A673 (cell line): Measurements from ENCODE around the gene NGDN. TPM values are rescaled to one million over a fixed set of nuclear protein-coding genes. Genes with fewer than 3 reads are reported as not detected.

Source experiments
- Bru-seq: library from RNA; stranded (reverse); fragments of 400-500 nt; gene quantifications from one replicate; lab custom pipeline; 2021; lab: Mats Ljungman, UMichigan
- BruChase-seq, 2 experiments: library from RNA; stranded (reverse); fragments of 400-500 nt; gene quantifications; one replicate each; lab custom pipeline; 2021; lab: Mats Ljungman, UMichigan
- BruUV-seq: library from RNA; stranded (reverse); fragments of 400-500 nt; replicated peaks from 2 replicates; lab custom pipeline; 2021; lab: Mats Ljungman, UMichigan
- CTCF ChIA-PET: fragments of 300-600 bp; sonication (Branson Sonifier 250); formaldehyde crosslinking; loops from one replicate; lab custom pipeline; 2022; ENCODE audit warnings: antibody characterized with exemption; lab: Charles Lee
- POLR2A ChIA-PET: fragments of 300-600 bp; sonication (Branson Sonifier 250); formaldehyde crosslinking; loops from one replicate; lab custom pipeline; 2022; ENCODE audit warnings: antibody characterized with exemption; ENCODE audit not compliant: low non-redundant PET; lab: Charles Lee
- DNase-seq: peaks from one replicate; pipeline ENCODE4 v3.0.0-alpha.2; 2015; ENCODE audit warnings: low spot score
- H3K27ac ChIP-seq: fragments of 200-600 bp; sonication (generic); 2 replicates; pipeline ENCODE4 v1.5.1; 2016; ENCODE audit warnings: mixed run types, low read depth, mild to moderate bottlenecking, mixed read lengths, antibody characterized with exemption, low read length; ENCODE audit not compliant: poor library complexity, severe bottlenecking
- H3K27me3 ChIP-seq: fragments of 200-600 bp; sonication (generic); replicated peaks from 2 replicates; pipeline ENCODE4 v1.6.1; 2017; ENCODE audit warnings: mixed run types, low read depth, mild to moderate bottlenecking, mixed read lengths, antibody characterized with exemption, low read length; ENCODE audit not compliant: insufficient read depth, poor library complexity
- H3K36me3 ChIP-seq: fragments of 200-600 bp; sonication (generic); 2 replicates; pipeline ENCODE4 v1.6.1; 2016; ENCODE audit warnings: mixed run types, mild to moderate bottlenecking, mixed read lengths, antibody characterized with exemption, low read length; ENCODE audit not compliant: insufficient read depth, poor library complexity, severe bottlenecking
- H3K4me1 ChIP-seq: fragments of 200-600 bp; sonication (generic); 2 replicates; pipeline ENCODE4 v1.6.1; 2017; ENCODE audit warnings: mixed run types, mild to moderate bottlenecking, mixed read lengths, antibody characterized with exemption, low read length; ENCODE audit not compliant: insufficient read depth, poor library complexity, severe bottlenecking
- H3K4me3 ChIP-seq: fragments of 200-600 bp; sonication (generic); 2 replicates; pipeline ENCODE4 v1.5.1; 2016; ENCODE audit warnings: low read depth, mixed run types, mild to moderate bottlenecking, mixed read lengths, low read length; ENCODE audit not compliant: poor library complexity, severe bottlenecking
- H3K9me3 ChIP-seq: fragments of 200-600 bp; sonication (generic); 2 replicates; pipeline ENCODE4 v1.6.1; 2016; ENCODE audit warnings: mixed run types, low read depth, mild to moderate bottlenecking, mixed read lengths, antibody characterized with exemption, low read length; ENCODE audit not compliant: poor library complexity, severe bottlenecking
- EZH2 ChIP-seq: fragments of 200-600 bp; sonication (generic); IDR thresholded peaks from 2 replicates; pipeline ENCODE4 v1.6.1; 2017; ENCODE audit warnings: borderline replicate concordance, low read depth, mild to moderate bottlenecking, mixed read lengths, antibody characterized with exemption, low read length; ENCODE audit not compliant: poor library complexity, severe bottlenecking
- intact Hi-C: fragments of 100-400 bp; cut with micrococcal nuclease; formaldehyde crosslinking; loops from one replicate; pipeline ENCODE4 v1.10.0; 2022; ENCODE audit not compliant: unreplicated experiment
- long read RNA-seq: library from polyadenylated mRNA; stranded (forward); transcript quantifications from one replicate; pipeline ENCODE4 v2.0.0, GENCODE V29; 2022
- total RNA-seq: library from RNA; stranded (reverse); gene quantifications from 2 replicates; pipeline ENCODE4 v1.2.3, GENCODE V29; 2021
- TF ChIP-seq, protein P1 (sequence below): fragments of 300-800, 200-600 bp; sonication (generic); conservative IDR thresholded peaks from 2 replicates; pipeline ENCODE4 v1.5.1; 2017; ENCODE audit warnings: low read depth, mild to moderate bottlenecking, antibody characterized with exemption, low read length, moderate library complexity, mixed read lengths

NGDN gene, protein sequence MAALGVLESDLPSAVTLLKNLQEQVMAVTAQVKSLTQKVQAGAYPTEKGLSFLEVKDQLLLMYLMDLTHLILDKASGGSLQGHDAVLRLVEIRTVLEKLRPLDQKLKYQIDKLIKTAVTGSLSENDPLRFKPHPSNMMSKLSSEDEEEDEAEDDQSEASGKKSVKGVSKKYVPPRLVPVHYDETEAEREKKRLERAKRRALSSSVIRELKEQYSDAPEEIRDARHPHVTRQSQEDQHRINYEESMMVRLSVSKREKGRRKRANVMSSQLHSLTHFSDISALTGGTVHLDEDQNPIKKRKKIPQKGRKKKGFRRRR
- total RNA-seq (59.9 and 71.2 TPM in 2 replicates), Bru-seq, nascent RNA (percentile 92 among the genes with signal in this experiment), BruChase-seq, experiment 1, labeled RNA remaining after a 2-hour chase (percentile 87 among the genes with signal in this experiment), BruChase-seq, experiment 2, labeled RNA remaining after a 6-hour chase (percentile 75 among the genes with signal in this experiment)
- long read RNA-seq, transcript NGDN-202 (11 exons, 1,143 nt), result major isoform, 119 of 148 reads
- long read RNA-seq, partial matches to known transcripts, result 14 of 148 reads
- long read RNA-seq, other reads (novel, unspliced or antisense), result 11 of 148 reads

GRCh38 chr14:23469127-23469905 is at the start of gene NGDN:
NGDN (plus strand) TSS chr14:23469703; CDS start chr14:23469716, 13 bp downstream.
- Histone ChIP-seq H3K27ac (peak within 1 kb of the TSS; percentile 80), H3K9me3 (no peaks in the 10 kb centered on the region), H3K4me3 (peak within 1 kb of the TSS; percentile 79), H3K4me1 (peaks cover 5% of the 10 kb centered on the region), H3K27me3 (no peaks in the 10 kb centered on the region), H3K36me3 (peaks cover 34% of the 10 kb centered on the region)
- ChIA-PET POLR2A (no interaction called here), CTCF (no interaction called here)
- DNase-seq, result peak; percentile 100
- intact Hi-C loops, result loop anchor here (5.0 to 10.0 kb wide), 2 partner anchors 147 to 205 kb away; partner anchors contain the start of gene PABPN1
- TF ChIP-seq, protein P1, sequence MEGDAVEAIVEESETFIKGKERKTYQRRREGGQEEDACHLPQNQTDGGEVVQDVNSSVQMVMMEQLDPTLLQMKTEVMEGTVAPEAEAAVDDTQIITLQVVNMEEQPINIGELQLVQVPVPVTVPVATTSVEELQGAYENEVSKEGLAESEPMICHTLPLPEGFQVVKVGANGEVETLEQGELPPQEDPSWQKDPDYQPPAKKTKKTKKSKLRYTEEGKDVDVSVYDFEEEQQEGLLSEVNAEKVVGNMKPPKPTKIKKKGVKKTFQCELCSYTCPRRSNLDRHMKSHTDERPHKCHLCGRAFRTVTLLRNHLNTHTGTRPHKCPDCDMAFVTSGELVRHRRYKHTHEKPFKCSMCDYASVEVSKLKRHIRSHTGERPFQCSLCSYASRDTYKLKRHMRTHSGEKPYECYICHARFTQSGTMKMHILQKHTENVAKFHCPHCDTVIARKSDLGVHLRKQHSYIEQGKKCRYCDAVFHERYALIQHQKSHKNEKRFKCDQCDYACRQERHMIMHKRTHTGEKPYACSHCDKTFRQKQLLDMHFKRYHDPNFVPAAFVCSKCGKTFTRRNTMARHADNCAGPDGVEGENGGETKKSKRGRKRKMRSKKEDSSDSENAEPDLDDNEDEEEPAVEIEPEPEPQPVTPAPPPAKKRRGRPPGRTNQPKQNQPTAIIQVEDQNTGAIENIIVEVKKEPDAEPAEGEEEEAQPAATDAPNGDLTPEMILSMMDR, result peak; percentile 87
- TF ChIP-seq EZH2, result no peak
- BruUV-seq, result no TSS peak

DNA sequence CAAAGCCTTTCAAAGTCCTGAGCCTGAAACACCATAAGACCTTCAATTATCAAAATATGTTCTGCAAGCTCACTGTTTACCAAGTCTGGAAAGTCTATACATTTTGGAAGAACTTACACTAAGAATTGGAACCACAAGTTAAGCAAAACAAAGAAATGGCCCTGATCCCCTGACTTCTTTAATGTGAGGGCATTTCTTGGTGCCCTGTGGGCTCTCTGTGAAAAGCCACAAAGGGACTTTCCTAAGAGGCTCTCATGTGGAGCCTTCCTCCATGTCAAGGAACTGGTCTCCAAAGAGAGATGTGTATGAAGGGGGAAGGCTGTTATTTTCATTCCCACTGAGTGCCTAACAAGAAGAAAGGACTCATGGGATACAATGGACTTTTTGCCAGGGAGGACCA is 47.9 kb upstream of the NGDN start:
- CTCF ChIA-PET, result no interaction called here
- TF ChIP-seq EZH2, result no peak
- TF ChIP-seq, protein P1, result no peak

GRCh38 chr14:23423657-23424056 is 45.8 kb upstream of the NGDN start:
- no peak for DNase-seq
- Histone ChIP-seq H3K9me3 (no peaks in the 10 kb centered on the region), H3K4me1 (no peaks in the 10 kb centered on the region), H3K4me3 (no peak overlapping the region), H3K27me3 (no peaks in the 10 kb centered on the region), H3K36me3 (no peaks in the 10 kb centered on the region), H3K27ac (no peak overlapping the region)
- BruUV-seq, result no TSS peak
- POLR2A ChIA-PET, result no interaction called here
- intact Hi-C loops, result no loop called here
- TF ChIP-seq, protein P1, result no peak
- CTCF ChIA-PET, result no interaction called here

More for the DNA sequence above, 47.9 kb upstream of the NGDN start:
- no TSS peak for BruUV-seq
- POLR2A ChIA-PET, result no interaction called here
- intact Hi-C loops, result no loop called here
- no peak overlapping the region for H3K27ac ChIP-seq
- no peaks in the 10 kb centered on the region for H3K9me3 ChIP-seq
- no peaks in the 10 kb centered on the region for H3K36me3 ChIP-seq
- H3K4me1 ChIP-seq, result no peaks in the 10 kb centered on the region
- no peak overlapping the region for H3K4me3 ChIP-seq
- H3K27me3 ChIP-seq, result no peaks in the 10 kb centered on the region
- DNase-seq, result no peak
